IMR-90 (cell line): Measurements from ENCODE around the gene CINP. TPM values are rescaled to one million over a fixed set of nuclear protein-coding genes. Genes with fewer than 3 reads are reported as not detected.

Source experiments
- ATAC-seq: fragments of 200-7000 bp; cut with Tn5 transposase; 2 replicates; pipeline ENCODE4 v1.9.1; 2020; ENCODE audit warnings: low read depth, mild to moderate bottlenecking, moderate library complexity
- BruUV-seq: library from RNA; stranded (reverse); fragments of 400-500 nt; replicated peaks from 2 replicates; lab custom pipeline; 2021; lab: Mats Ljungman, UMichigan
- CTCF ChIA-PET: fragments of 300-600 bp; formaldehyde crosslinking; extraction: SDS; loops from one replicate; lab custom pipeline; 2021; ENCODE audit warnings: antibody characterized with exemption; lab: Yijun Ruan, JAX
- POLR2A ChIA-PET: fragments of 300-600 bp; sonication (Branson Sonifier 250); formaldehyde crosslinking; loops from one replicate; lab custom pipeline; 2022; ENCODE audit warnings: antibody characterized with exemption; ENCODE audit not compliant: unreplicated experiment; lab: Charles Lee
- DNase-seq: peaks from one replicate; pipeline ENCODE4 v3.0.0; 2013
- H2AFZ ChIP-seq: replicated peaks from 2 replicates; pipeline ENCODE3; 2013; ENCODE audit warnings: low read length, mild to moderate bottlenecking; ENCODE audit not compliant: poor library complexity
- H2AK5ac ChIP-seq: 2 replicates; pipeline ENCODE4 v1.6.1; 2013; ENCODE audit warnings: low read depth, low read length, inconsistent platforms
- H2AK9ac ChIP-seq: replicated peaks from 2 replicates; pipeline ENCODE3; 2013; ENCODE audit warnings: mild to moderate bottlenecking, low read depth, low read length, moderate library complexity; ENCODE audit not compliant: poor library complexity
- H2BK120ac ChIP-seq: 2 replicates; pipeline ENCODE4 v1.6.1; 2013; ENCODE audit warnings: low read depth, low read length, inconsistent platforms
- H2BK15ac ChIP-seq: 3 replicates; pipeline ENCODE4 v1.6.1; 2013; ENCODE audit warnings: low read depth, low read length, inconsistent platforms
- H2BK20ac ChIP-seq: 2 replicates; pipeline ENCODE4 v1.6.1; 2013; ENCODE audit warnings: low read depth, mild to moderate bottlenecking, inconsistent platforms, low read length, moderate library complexity
- H2BK5ac ChIP-seq: 2 replicates; pipeline ENCODE4 v1.6.1; 2013; ENCODE audit warnings: mild to moderate bottlenecking, low read depth, low read length, inconsistent platforms; ENCODE audit not compliant: poor library complexity, severe bottlenecking
- H3K14ac ChIP-seq: replicated peaks from 2 replicates; pipeline ENCODE4 v1.6.1; 2013; ENCODE audit warnings: low read depth, low read length, inconsistent platforms
- H3K18ac ChIP-seq: 2 replicates; pipeline ENCODE4 v1.6.1; 2013; ENCODE audit warnings: low read depth, low read length, control low read depth
- H3K23ac ChIP-seq: 2 replicates; pipeline ENCODE4 v1.6.1; 2013; ENCODE audit warnings: low read depth, low read length, inconsistent platforms
- H3K27ac ChIP-seq: 2 replicates; pipeline ENCODE4 v1.5.1; 2013; ENCODE audit warnings: mild to moderate bottlenecking, control low read depth, low read length; ENCODE audit not compliant: insufficient read depth
- H3K27me3 ChIP-seq: 2 replicates; pipeline ENCODE4 v1.6.1; 2013; ENCODE audit warnings: low read length; ENCODE audit not compliant: control insufficient read depth, insufficient read depth
- H3K36me3 ChIP-seq: 2 replicates; pipeline ENCODE4 v1.6.1; 2013; ENCODE audit warnings: low read length, mixed read lengths; ENCODE audit not compliant: control insufficient read depth, insufficient read depth
- H3K4ac ChIP-seq: 2 replicates; pipeline ENCODE4 v1.6.1; 2013; ENCODE audit warnings: low read depth, low read length, inconsistent platforms
- H3K4me1 ChIP-seq: 2 replicates; pipeline ENCODE4 v1.6.1; 2013; ENCODE audit warnings: low read length, mixed read lengths; ENCODE audit not compliant: control insufficient read depth, insufficient read depth
- H3K4me2 ChIP-seq: 2 replicates; pipeline ENCODE4 v1.6.1; 2013; ENCODE audit warnings: low read depth, mild to moderate bottlenecking, control low read depth, low read length, moderate library complexity
- H3K4me3 ChIP-seq: 2 replicates; pipeline ENCODE4 v1.5.1; 2013; ENCODE audit warnings: low read depth, mild to moderate bottlenecking, control low read depth, low read length, moderate library complexity; ENCODE audit not compliant: insufficient read depth
- H3K56ac ChIP-seq: 2 replicates; pipeline ENCODE4 v1.6.1; 2013; ENCODE audit warnings: low read length, inconsistent platforms; ENCODE audit not compliant: insufficient read depth; ENCODE audit errors: extremely low read depth
- H3K79me1 ChIP-seq, 2 experiments: 2 replicates each; pipeline ENCODE4 v1.6.1; 2013; ENCODE audit warnings: low read length in 2 of 2, inconsistent platforms in 1 of 2, low read depth in 1 of 2
- H3K9ac ChIP-seq: 2 replicates; pipeline ENCODE4 v1.6.1; 2013; ENCODE audit warnings: low read depth, low read length, control low read depth
- H3K9me1 ChIP-seq: 2 replicates; pipeline ENCODE4 v1.6.1; 2013; ENCODE audit warnings: low read length, inconsistent platforms; ENCODE audit not compliant: insufficient read depth
- H3K9me3 ChIP-seq: 2 replicates; pipeline ENCODE4 v1.6.1; 2013; ENCODE audit warnings: low read length; ENCODE audit not compliant: control insufficient read depth, insufficient read depth
- H4K20me1 ChIP-seq: 2 replicates; pipeline ENCODE4 v1.6.1; 2013; ENCODE audit warnings: low read length, inconsistent platforms; ENCODE audit not compliant: insufficient read depth
- H4K5ac ChIP-seq: 2 replicates; pipeline ENCODE4 v1.6.1; 2013; ENCODE audit warnings: mild to moderate bottlenecking, low read depth, low read length, control low read depth
- H4K8ac ChIP-seq, 2 experiments: 2 replicates each; pipeline ENCODE4 v1.6.1; 2013; ENCODE audit warnings: low read depth in 2 of 2, low read length in 2 of 2, control low read depth in 1 of 2, inconsistent platforms in 1 of 2
- H4K91ac ChIP-seq: 2 replicates; pipeline ENCODE4 v1.6.1; 2013; ENCODE audit warnings: low read depth, low read length, inconsistent platforms; ENCODE audit not compliant: insufficient read depth
- BHLHE40 ChIP-seq: fragments of 150-350 bp; IDR thresholded peaks from 2 replicates; pipeline ENCODE4 v1.6.1; 2016; ENCODE audit warnings: mild to moderate bottlenecking, low read depth, low read length
- ELK1 ChIP-seq: fragments of 150-350 bp; IDR thresholded peaks from 2 replicates; pipeline ENCODE4 v1.6.1; 2016; ENCODE audit warnings: low read depth, mild to moderate bottlenecking, low read length, moderate library complexity, borderline replicate concordance
- FOS ChIP-seq: fragments of 150-350 bp; IDR thresholded peaks from 2 replicates; pipeline ENCODE4 v1.6.1; 2016; ENCODE audit warnings: low read depth, low read length
- MAFK ChIP-seq: IDR thresholded peaks from 2 replicates; pipeline ENCODE4 v1.6.1; 2012; ENCODE audit warnings: low read depth, low read length, improper control_type of control experiment
- MAZ ChIP-seq: IDR thresholded peaks from 2 replicates; pipeline ENCODE4 v1.6.1; 2012; ENCODE audit warnings: low read depth, mild to moderate bottlenecking, low read length, improper control_type of control experiment, moderate library complexity, borderline replicate concordance
- MXI1 ChIP-seq: IDR thresholded peaks from 2 replicates; pipeline ENCODE4 v1.6.1; 2012; ENCODE audit warnings: low read depth, mild to moderate bottlenecking, low read length, moderate library complexity, borderline replicate concordance
- NFE2L2 ChIP-seq: fragments of 150-350 bp; IDR thresholded peaks from 2 replicates; pipeline ENCODE4 v1.6.1; 2016; ENCODE audit warnings: low read depth, mild to moderate bottlenecking, low read length
- POLR2A ChIP-seq: IDR thresholded peaks from 2 replicates; pipeline ENCODE4 v1.6.1; 2012; ENCODE audit warnings: mild to moderate bottlenecking, low read depth, low read length
- RAD21 ChIP-seq: IDR thresholded peaks from 2 replicates; pipeline ENCODE4 v1.6.1; 2012; ENCODE audit warnings: low read length, improper control_type of control experiment
- RFX5 ChIP-seq: IDR thresholded peaks from 2 replicates; pipeline ENCODE4 v1.8.0; 2012; ENCODE audit warnings: low read depth, mild to moderate bottlenecking, low read length, moderate library complexity
- USF2 ChIP-seq: fragments of 150-350 bp; IDR thresholded peaks from 2 replicates; pipeline ENCODE4 v1.6.1; 2017; ENCODE audit warnings: mild to moderate bottlenecking, antibody characterized with exemption, low read length, low read depth
- WGBS, 2 experiments: methylation state at CpG; one replicate each; pipeline versions ENCODE4 v1.1.5 to v1.1.7; 2013; ENCODE audit warnings: missing lambda C conversion rate in 2 of 2; ENCODE audit not compliant: insufficient read length in 1 of 2; ENCODE audit errors: extremely low coverage in 2 of 2; 5-methylcytosine and 5-hydroxymethylcytosine counted together
- dilution Hi-C: fragments of 300-500 bp; cut with HindIII; formaldehyde crosslinking; loops from one replicate; pipeline ENCODE4 v1.14.3; 2018; ENCODE audit warnings: low sequenced_read_pairs; ENCODE audit not compliant: unreplicated experiment
- in situ Hi-C: fragments of 300-500 bp; cut with MboI; formaldehyde crosslinking; loops from 3 replicates; pipeline ENCODE4 v1.14.3; 2019; ENCODE audit warnings: low sequenced_read_pairs, inconsistent platforms, mixed read lengths
- intact Hi-C: fragments of 100-400 bp; cut with micrococcal nuclease; formaldehyde crosslinking; loops from 2 replicates; pipeline ENCODE4 v1.10.0; 2022
- polyA plus RNA-seq, 3 experiments: library from polyadenylated mRNA; depleted of rRNA; stranded (reverse); fragments of >200 nt; gene quantifications; 2 replicates each; pipeline ENCODE4 v1.2.3, GENCODE V29; 2012; ENCODE audit warnings: low replicate concordance in 1 of 3
- total RNA-seq: library from RNA; depleted of rRNA; stranded (reverse); fragments of >200 nt; gene quantifications from 2 replicates; pipeline ENCODE4 v1.2.3, GENCODE V29; 2012

The CINP gene
- total and polyA plus RNA-seq, 2 of the 4 experiments (the other 2 are of a cell fraction) = 41.9 to 56.4 TPM

GRCh38 chr14:102370305-102370809, 7.7 kb upstream of the CINP start:
- Histone ChIP-seq H4K20me1 (peaks cover 26% of the 10 kb centered on the region; the same call in 1 of the 2 replicates), H4K5ac (no peak overlapping the region), H2AFZ (no peak overlapping the region), H4K91ac (no peak overlapping the region), H2AK5ac (no peak overlapping the region), H3K27ac (no peak overlapping the region), H2BK20ac (no peak overlapping the region), H3K9ac (no peak overlapping the region), H3K79me1 (peaks cover 32 to 74% of the 10 kb centered on the region in 2 experiments), H3K9me3 (no peaks in the 10 kb centered on the region), H3K4me1 (no peaks in the 10 kb centered on the region), H3K14ac (no peak overlapping the region), H3K27me3 (no peaks in the 10 kb centered on the region), H3K36me3 (no peaks in the 10 kb centered on the region; the same call in 1 of the 2 replicates), H3K18ac (no peak overlapping the region), H3K56ac (no peak overlapping the region), H4K8ac (no peak overlapping the region), H3K4me3 (no peak overlapping the region), H2BK15ac (no peak overlapping the region), H3K23ac (no peak overlapping the region), H3K4ac (no peak overlapping the region), H2AK9ac (no peak overlapping the region), H3K9me1 (peaks cover 12% of the 10 kb centered on the region), H2BK120ac (no peak overlapping the region), H3K4me2 (no peak overlapping the region), H2BK5ac (no peak overlapping the region)
- intact Hi-C loops = no loop called here
- no peak for TF ChIP-seq MXI1
- no peak for TF ChIP-seq FOS
- no peak for TF ChIP-seq RAD21
- TF ChIP-seq RFX5 = no peak
- TF ChIP-seq ELK1 = no peak
- no peak for TF ChIP-seq MAFK
- TF ChIP-seq USF2 = no peak
- TF ChIP-seq POLR2A = no peak
- no peak for TF ChIP-seq NFE2L2
- no peak for TF ChIP-seq MAZ
- no peak for TF ChIP-seq BHLHE40
- WGBS, 2 experiments = 83% methylated on average over 7 of the region's 11 CpGs; no CpG with 5 or more reads in 1 of the 2 experiments
- DNase-seq (peak; percentile 13), ATAC-seq (no peak)
- BruUV-seq = no TSS peak
- CTCF ChIA-PET = no interaction called here
- in situ Hi-C loops = no loop called here
- POLR2A ChIA-PET = no interaction called here
- dilution Hi-C loops = no loop called here
